GM12878 (cell line): ENCODE data around the gene PANX2.

ENCODE experiments used
- ATF2 ChIP-seq: IDR thresholded peaks from 2 replicates; pipeline ENCODE4 v1.6.1; 2012; ENCODE audit warnings: low read length, inconsistent platforms
- BCL11A ChIP-seq: IDR thresholded peaks from 2 replicates; pipeline ENCODE4 v1.6.1; 2011; ENCODE audit warnings: low read depth, low read length
- CEBPB ChIP-seq, 2 experiments: fragments of 150-350 bp in 1 of 2; IDR thresholded peaks; 2 replicates each; pipeline ENCODE4 v1.6.1; 2012 to 2014; ENCODE audit warnings: low read depth in 2 of 2, low read length in 2 of 2, borderline replicate concordance in 1 of 2, inconsistent platforms in 1 of 2
- CTCF ChIP-seq, 3 experiments: IDR thresholded peaks in 2 of 3; conservative IDR thresholded peaks in 1 of 3; 2 replicates each; pipeline ENCODE4 v1.5.1; 2011; ENCODE audit warnings: low read depth in 3 of 3, low read length in 3 of 3, mild to moderate bottlenecking in 3 of 3, control low read depth in 2 of 3, moderate library complexity in 2 of 3, inconsistent platforms in 1 of 3, mixed read lengths in 1 of 3; ENCODE audit not compliant: control insufficient read depth in 2 of 3, insufficient read depth in 1 of 3; ENCODE audit errors: extremely low read depth in 1 of 3
- E4F1 ChIP-seq: fragments of 450-650 bp; IDR thresholded peaks from 2 replicates; pipeline ENCODE4 v1.6.1; 2018; ENCODE audit warnings: borderline replicate concordance, mild to moderate bottlenecking; ENCODE audit not compliant: partially characterized antibody
- ELK1 ChIP-seq: IDR thresholded peaks from 2 replicates; pipeline ENCODE4 v1.6.1; 2012; ENCODE audit warnings: low read depth, low read length, improper control_type of control experiment
- EP300 ChIP-seq, 2 experiments: fragments of 150-350 bp in 1 of 2; IDR thresholded peaks; 2 replicates each; pipeline ENCODE4 v1.6.1; 2011 to 2012; ENCODE audit warnings: low read depth in 2 of 2, low read length in 2 of 2, borderline replicate concordance in 1 of 2, improper control_type of control experiment in 1 of 2, inconsistent platforms in 1 of 2; ENCODE audit not compliant: control insufficient read depth in 1 of 2
- EZH2 ChIP-seq: IDR thresholded peaks from 2 replicates; pipeline ENCODE4 v1.6.1; 2012; ENCODE audit warnings: low read depth, mild to moderate bottlenecking, control low read depth, inconsistent platforms, low read length, borderline replicate concordance; ENCODE audit not compliant: control insufficient read depth
- NRF1 ChIP-seq: conservative IDR thresholded peaks from 2 replicates; pipeline ENCODE4 v1.6.1; 2011; ENCODE audit warnings: mild to moderate bottlenecking, low read depth, low read length, improper control_type of control experiment
- SMC3 ChIP-seq: IDR thresholded peaks from 2 replicates; pipeline ENCODE4 v1.6.1; 2011; ENCODE audit warnings: low read length, improper control_type of control experiment, borderline replicate concordance
- TAF1 ChIP-seq: IDR thresholded peaks from 2 replicates; pipeline ENCODE4 v1.6.1; 2011; ENCODE audit warnings: mild to moderate bottlenecking, low read depth, low read length, borderline replicate concordance
- USF2 ChIP-seq: IDR thresholded peaks from 2 replicates; pipeline ENCODE4 v1.6.1; 2011; ENCODE audit warnings: low read depth, low read length, improper control_type of control experiment, borderline replicate concordance
- ZNF384 ChIP-seq: IDR thresholded peaks from 2 replicates; pipeline ENCODE4 v1.6.1; 2012; ENCODE audit warnings: low read depth, mild to moderate bottlenecking, low read length, improper control_type of control experiment, borderline replicate concordance
- TF ChIP-seq, protein P1 (sequence below): fragments of 450-650 bp; IDR thresholded peaks from 2 replicates; pipeline ENCODE4 v1.6.1; 2017; ENCODE audit warnings: mild to moderate bottlenecking, low read depth, inconsistent platforms; ENCODE audit not compliant: poor library complexity, severe bottlenecking

- TF ChIP-seq BCL11A (no peak), ZNF384 (no peak), USF2 (no peak), EP300 (IDR thresholded peaks at IDR 0.05; ENCODE audit: borderline replicate concordance in 1 of 2, control insufficient read depth in 1 of 2, low read depth in 2 of 2, low read length in 2 of 2) (no peak), CEBPB (IDR thresholded peaks at IDR 0.05; ENCODE audit: borderline replicate concordance in 1 of 2, low read depth in 2 of 2, low read length in 2 of 2) (no peak), NRF1 (no peak), EZH2 (no peak), ELK1 (no peak), E4F1 (no peak), TAF1 (no peak), CTCF (IDR thresholded peaks at IDR 0.05 in 2 of 3, conservative IDR thresholded peaks at IDR 0.05 in 1 of 3; ENCODE audit: control insufficient read depth in 2 of 3, extremely low read depth in 1 of 3, insufficient read depth in 1 of 3, low read depth in 3 of 3, low read length in 3 of 3) (no peak), ATF2 (no peak), SMC3 (no peak)
- TF ChIP-seq, protein P1, sequence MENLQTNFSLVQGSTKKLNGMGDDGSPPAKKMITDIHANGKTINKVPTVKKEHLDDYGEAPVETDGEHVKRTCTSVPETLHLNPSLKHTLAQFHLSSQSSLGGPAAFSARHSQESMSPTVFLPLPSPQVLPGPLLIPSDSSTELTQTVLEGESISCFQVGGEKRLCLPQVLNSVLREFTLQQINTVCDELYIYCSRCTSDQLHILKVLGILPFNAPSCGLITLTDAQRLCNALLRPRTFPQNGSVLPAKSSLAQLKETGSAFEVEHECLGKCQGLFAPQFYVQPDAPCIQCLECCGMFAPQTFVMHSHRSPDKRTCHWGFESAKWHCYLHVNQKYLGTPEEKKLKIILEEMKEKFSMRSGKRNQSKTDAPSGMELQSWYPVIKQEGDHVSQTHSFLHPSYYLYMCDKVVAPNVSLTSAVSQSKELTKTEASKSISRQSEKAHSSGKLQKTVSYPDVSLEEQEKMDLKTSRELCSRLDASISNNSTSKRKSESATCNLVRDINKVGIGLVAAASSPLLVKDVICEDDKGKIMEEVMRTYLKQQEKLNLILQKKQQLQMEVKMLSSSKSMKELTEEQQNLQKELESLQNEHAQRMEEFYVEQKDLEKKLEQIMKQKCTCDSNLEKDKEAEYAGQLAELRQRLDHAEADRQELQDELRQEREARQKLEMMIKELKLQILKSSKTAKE = no peak
Observed at GRCh38 chr22:50213263-50213662, 42.7 kb downstream of the PANX2 start.
